ENCODE results near the gene RAB8A. TPM values are rescaled to one million over a fixed set of nuclear protein-coding genes. Genes with fewer than 3 reads are reported as not detected.

RAB8A gene
- total RNA-seq, 1 experiment from 2014 or later: 103 TPM

DNA sequence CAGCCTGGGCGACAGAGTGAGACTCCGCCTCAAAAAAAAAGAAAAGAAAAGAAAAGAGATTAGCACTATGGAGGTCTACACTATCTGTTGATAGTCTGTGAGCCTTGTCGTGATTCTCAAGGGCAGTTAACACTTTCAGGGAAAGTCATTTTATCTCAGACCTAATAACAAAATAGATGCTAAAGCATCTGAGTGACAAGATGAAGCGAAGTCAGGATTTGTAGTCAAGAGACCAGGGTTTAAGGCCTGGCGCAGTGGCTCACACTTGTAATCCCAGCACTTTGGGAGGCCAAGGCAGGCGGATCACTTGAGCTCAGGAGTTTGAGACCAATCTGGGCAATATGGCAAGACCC lies 13.3 kb upstream of the RAB8A start:
- no peaks in the 10 kb centered on the region for H3K23me2 ChIP-seq (ENCODE audit: insufficient read length, low read depth, low read length, poor library complexity, severe bottlenecking)
- no peaks in the 10 kb centered on the region for H3K27me3 ChIP-seq (ENCODE audit: insufficient read depth, low read length)
- H3K18ac ChIP-seq (ENCODE audit: insufficient read length, low read depth, low read length): no peak overlapping the region
- no CpG with 5 or more reads among the region's 6 CpGs for WGBS (ENCODE audit: extremely low coverage, insufficient read length, low lambda C conversion rate)
- no peak overlapping the region for H3K27ac ChIP-seq (ENCODE audit: insufficient read length, low read depth, low read length)
- H2AK5ac ChIP-seq (ENCODE audit: insufficient read length, low read length): no peak overlapping the region
- Mint-ChIP-seq H3K36me3 (ENCODE audit: insufficient read depth in 1 of 3, low read depth in 3 of 3) (peaks cover 56 to 97% (median 91%) of the 10 kb centered on the region in 3 experiments), H3K27ac (peak overlapping the region in 1 of 3 experiments; percentile 38; a peak in 1 of 7 replicates), H3K4me3 (no peak overlapping the region; a peak in 1 of 5 replicates), H3K4me1 (no peaks in the 10 kb centered on the region), H3K27me3 (ENCODE audit: low read depth) (no peaks in the 10 kb centered on the region; the same call in 1 of the 2 replicates), H3K9me3 (no peaks in the 10 kb centered on the region)
- no peaks in the 10 kb centered on the region for H3K4me1 ChIP-seq (ENCODE audit: insufficient read depth, low read length)
- H3K9ac ChIP-seq (ENCODE audit: extremely low read depth, insufficient read length, low read length): no peak overlapping the region
- no peak overlapping the region for H2BK12ac ChIP-seq (ENCODE audit: insufficient read length, low read depth, low read length)
- H3K14ac ChIP-seq (ENCODE audit: insufficient read depth, low read length): no peak overlapping the region
- H2AFZ ChIP-seq (ENCODE audit: low read length): no peak overlapping the region
- H3K4ac ChIP-seq (ENCODE audit: low read depth, low read length): no peak overlapping the region
- H3K79me2 ChIP-seq (ENCODE audit: insufficient read depth, low read length): no peaks in the 10 kb centered on the region
- no peak overlapping the region for H3K23ac ChIP-seq (ENCODE audit: insufficient read length, low read depth, low read length)
- TF ChIP-seq, protein P1, sequence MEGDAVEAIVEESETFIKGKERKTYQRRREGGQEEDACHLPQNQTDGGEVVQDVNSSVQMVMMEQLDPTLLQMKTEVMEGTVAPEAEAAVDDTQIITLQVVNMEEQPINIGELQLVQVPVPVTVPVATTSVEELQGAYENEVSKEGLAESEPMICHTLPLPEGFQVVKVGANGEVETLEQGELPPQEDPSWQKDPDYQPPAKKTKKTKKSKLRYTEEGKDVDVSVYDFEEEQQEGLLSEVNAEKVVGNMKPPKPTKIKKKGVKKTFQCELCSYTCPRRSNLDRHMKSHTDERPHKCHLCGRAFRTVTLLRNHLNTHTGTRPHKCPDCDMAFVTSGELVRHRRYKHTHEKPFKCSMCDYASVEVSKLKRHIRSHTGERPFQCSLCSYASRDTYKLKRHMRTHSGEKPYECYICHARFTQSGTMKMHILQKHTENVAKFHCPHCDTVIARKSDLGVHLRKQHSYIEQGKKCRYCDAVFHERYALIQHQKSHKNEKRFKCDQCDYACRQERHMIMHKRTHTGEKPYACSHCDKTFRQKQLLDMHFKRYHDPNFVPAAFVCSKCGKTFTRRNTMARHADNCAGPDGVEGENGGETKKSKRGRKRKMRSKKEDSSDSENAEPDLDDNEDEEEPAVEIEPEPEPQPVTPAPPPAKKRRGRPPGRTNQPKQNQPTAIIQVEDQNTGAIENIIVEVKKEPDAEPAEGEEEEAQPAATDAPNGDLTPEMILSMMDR (conservative IDR thresholded peaks at IDR 0.05): no peak
- H3K4me2 ChIP-seq (ENCODE audit: insufficient read depth, insufficient read length, low read length): no peak overlapping the region
- H4K20me1 ChIP-seq (ENCODE audit: control insufficient read depth, insufficient read depth, insufficient read length): no peaks in the 10 kb centered on the region
- H3K56ac ChIP-seq (ENCODE audit: insufficient read length, low read depth, low read length): no peak overlapping the region
- H3T11ph ChIP-seq (ENCODE audit: low read length): no peak overlapping the region
- no peaks in the 10 kb centered on the region for H3K79me1 ChIP-seq (ENCODE audit: insufficient read depth, low read depth, low read length, poor library complexity, severe bottlenecking)
- no peak overlapping the region for H4K91ac ChIP-seq (ENCODE audit: insufficient read length, low read depth, low read length)
- no peak overlapping the region for H2BK20ac ChIP-seq (ENCODE audit: low read depth, low read length, poor library complexity, severe bottlenecking)
- no peak overlapping the region for H2BK120ac ChIP-seq (ENCODE audit: low read depth, low read length, poor library complexity, severe bottlenecking)
- no peak for DNase-seq
- no peak overlapping the region for H4K8ac ChIP-seq (replicated peaks; ENCODE audit: insufficient read length, low read depth, low read length)
- no peak overlapping the region for H2BK5ac ChIP-seq (ENCODE audit: insufficient read length, low read length)
- H3K9me3 ChIP-seq (ENCODE audit: control insufficient read depth, low read depth, low read length): no peaks in the 10 kb centered on the region
- no peak overlapping the region for H2BK15ac ChIP-seq (ENCODE audit: low read depth, low read length)
- no peak overlapping the region for H4K5ac ChIP-seq (ENCODE audit: insufficient read length, low read depth, low read length)

Data from H9 (cell line).